MG63 (cell line): Measurements from ENCODE around the gene PRRC2A. TPM values are rescaled to one million over a fixed set of nuclear protein-coding genes. Genes with fewer than 3 reads are reported as not detected.

ENCODE experiments used
- DNase-seq: peaks from one replicate; pipeline ENCODE4 v3.0.0-alpha.2; 2020
- H3K27me3 ChIP-seq: fragments of 250-450 bp; sonication (Bioruptor Pico); 2 replicates; pipeline ENCODE4 v1.5.1; 2020; ENCODE audit warnings: mild to moderate bottlenecking, moderate library complexity
- H3K36me3 ChIP-seq: fragments of 250-450 bp; sonication (Bioruptor Pico); 2 replicates; pipeline ENCODE4 v1.5.1; 2020; ENCODE audit warnings: mild to moderate bottlenecking, moderate library complexity
- H3K4me3 ChIP-seq: fragments of 250-450 bp; sonication (Bioruptor Pico); 2 replicates; pipeline ENCODE4 v1.5.1; 2020; ENCODE audit warnings: mild to moderate bottlenecking, moderate library complexity
- H3K9me3 ChIP-seq: fragments of 250-450 bp; sonication (Bioruptor Pico); 2 replicates; pipeline ENCODE4 v1.5.1; 2020; ENCODE audit warnings: mild to moderate bottlenecking, moderate library complexity
- total RNA-seq: library from RNA; depleted of rRNA; stranded (reverse); fragments of >200 nt; shearing (Covaris generic); gene quantifications from 2 replicates; pipeline ENCODE4 v1.2.3, GENCODE V29; 2014; ENCODE audit warnings: low replicate concordance

Gene PRRC2A
- total RNA-seq, 1 experiment from 2014 or later = 17.1 TPM

- Histone ChIP-seq H3K4me3 (no peak within 1 kb of the TSS), H3K36me3 (peaks cover 8% of the 10 kb centered on the region; the same call in 1 of the 2 replicates), H3K9me3 (no peaks in the 10 kb centered on the region), H3K27me3 (no peaks in the 10 kb centered on the region)
- no peak for DNase-seq
Observed at GRCh38 chr6:31655349-31656237, 35.1 kb downstream of the PRRC2A start, which contains the start of gene APOM. Gene APOM (plus strand): TSS chr6:31655894. CDS start chr6:31655967, 73 bp downstream.

GRCh38 chr6:31657406-31658157, 37.1 kb downstream of the PRRC2A start:
- H3K36me3 ChIP-seq = peaks cover 7% of the 10 kb centered on the region; the same call in 1 of the 2 replicates
- DNase-seq = no peak
- no peaks in the 10 kb centered on the region for H3K27me3 ChIP-seq
- no peaks in the 10 kb centered on the region for H3K9me3 ChIP-seq
- no peak overlapping the region for H3K4me3 ChIP-seq

- Histone ChIP-seq H3K36me3 (peaks cover 5% of the 10 kb centered on the region), H3K4me3 (no peak overlapping the region), H3K9me3 (no peaks in the 10 kb centered on the region), H3K27me3 (no peaks in the 10 kb centered on the region)
- DNase-seq = no peak
Observed at GRCh38 chr6:31658158-31658688, 37.7 kb downstream of the PRRC2A start.

- DNase-seq = no peak
- peak overlapping the region; percentile 63 for H3K4me3 ChIP-seq
- H3K36me3 ChIP-seq = peaks cover 12% of the 10 kb centered on the region
- H3K9me3 ChIP-seq = no peaks in the 10 kb centered on the region
- no peaks in the 10 kb centered on the region for H3K27me3 ChIP-seq
Observed at GRCh38 chr6:31658983-31659648, 38.6 kb downstream of the PRRC2A start.

- H3K36me3 ChIP-seq = peaks cover 12% of the 10 kb centered on the region
- H3K4me3 ChIP-seq = peak overlapping the region; percentile 63
- DNase-seq = no peak
- H3K9me3 ChIP-seq = no peaks in the 10 kb centered on the region
- no peaks in the 10 kb centered on the region for H3K27me3 ChIP-seq
Observed at GRCh38 chr6:31659649-31660380, 39.3 kb downstream of the PRRC2A start.

GRCh38 chr6:31660381-31661261, 40.1 kb downstream of the PRRC2A start, which contains the start of gene C6orf47:
Gene C6orf47 (minus strand): TSS chr6:31660778. CDS start chr6:31659947, 831 bp downstream.
- Histone ChIP-seq H3K4me3 (peak within 1 kb of the TSS; percentile 63), H3K27me3 (no peaks in the 10 kb centered on the region), H3K36me3 (peaks cover 12% of the 10 kb centered on the region), H3K9me3 (no peaks in the 10 kb centered on the region)
- DNase-seq = peak; percentile 76

GRCh38 chr6:31661262-31662123, 41.0 kb downstream of the PRRC2A start:
- Histone ChIP-seq H3K9me3 (no peaks in the 10 kb centered on the region), H3K27me3 (no peaks in the 10 kb centered on the region), H3K4me3 (peak overlapping the region; percentile 63), H3K36me3 (peaks cover 15% of the 10 kb centered on the region)
- DNase-seq = no peak

- no peaks in the 10 kb centered on the region for H3K27me3 ChIP-seq
- H3K9me3 ChIP-seq = no peaks in the 10 kb centered on the region
- peaks cover 21% of the 10 kb centered on the region for H3K36me3 ChIP-seq
- no peak for DNase-seq
- H3K4me3 ChIP-seq = no peak overlapping the region
Observed at GRCh38 chr6:31662124-31662723, 41.7 kb downstream of the PRRC2A start.

- Histone ChIP-seq H3K27me3 (no peaks in the 10 kb centered on the region), H3K9me3 (no peaks in the 10 kb centered on the region), H3K36me3 (peaks cover 32% of the 10 kb centered on the region), H3K4me3 (peak overlapping the region; percentile 78)
- no peak for DNase-seq
Observed at GRCh38 chr6:31663126-31663960, 42.8 kb downstream of the PRRC2A start.

- DNase-seq = peak; percentile 70
- Histone ChIP-seq H3K36me3 (peaks cover 39% of the 10 kb centered on the region), H3K9me3 (no peaks in the 10 kb centered on the region), H3K4me3 (peak overlapping the region; percentile 78), H3K27me3 (no peaks in the 10 kb centered on the region)
Observed at GRCh38 chr6:31663961-31664789, 43.7 kb downstream of the PRRC2A start.

- Histone ChIP-seq H3K9me3 (no peaks in the 10 kb centered on the region), H3K4me3 (peak within 1 kb of the TSS; percentile 78), H3K36me3 (peaks cover 44% of the 10 kb centered on the region), H3K27me3 (no peaks in the 10 kb centered on the region)
- DNase-seq = peak; percentile 74
Observed at GRCh38 chr6:31664790-31665500, 44.4 kb downstream of the PRRC2A start, which contains the start of gene GPANK1. Gene GPANK1 (minus strand): TSS chr6:31664997. CDS start chr6:31664478, 519 bp downstream.
